ENCODE measurements around the gene LAD1. TPM values are rescaled to one million over a fixed set of nuclear protein-coding genes. Genes with fewer than 3 reads are reported as not detected.

LAD1 gene
- total RNA-seq, 1 experiment from 2014 or later, result 30.1 TPM

DNA sequence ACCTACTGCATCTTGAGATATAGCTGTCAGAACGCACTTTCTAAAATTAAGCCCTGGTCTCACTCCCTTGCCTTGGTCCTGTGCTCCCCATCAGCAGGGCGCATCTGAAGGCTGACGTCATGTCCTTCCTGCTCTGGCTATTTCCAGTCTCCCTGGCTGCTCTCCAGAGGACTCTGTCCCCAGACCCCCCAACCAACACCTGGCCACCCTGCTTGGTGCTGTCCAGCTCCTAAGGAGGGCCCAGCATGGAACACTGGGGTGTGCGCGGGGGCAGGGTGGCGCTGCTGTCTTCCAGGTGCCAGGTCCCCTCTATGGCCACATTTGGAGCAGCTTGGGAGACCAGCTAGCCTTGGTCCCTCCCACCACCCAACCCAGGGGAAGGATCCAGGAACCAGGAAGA is 29.9 kb downstream of the LAD1 start:
- Histone ChIP-seq H2BK20ac (ENCODE audit: low read depth, low read length, poor library complexity, severe bottlenecking) (no peak overlapping the region), H3K23me2 (ENCODE audit: insufficient read length, low read depth, low read length, poor library complexity, severe bottlenecking) (no peaks in the 10 kb centered on the region)
- no peak overlapping the region for H3K4me3 Mint-ChIP-seq

More for the DNA sequence above, 29.9 kb downstream of the LAD1 start:
- H3K27me3 Mint-ChIP-seq (ENCODE audit: low read depth), result peaks cover 19% of the 10 kb centered on the region
- H2AFZ ChIP-seq (ENCODE audit: low read length), result no peak overlapping the region
- H3T11ph ChIP-seq (ENCODE audit: low read length), result no peak overlapping the region
- H3K4ac ChIP-seq (ENCODE audit: low read depth, low read length), result no peak overlapping the region
- no peaks in the 10 kb centered on the region for H3K79me2 ChIP-seq (ENCODE audit: insufficient read depth, low read length)
- DNase-seq, result no peak
- H3K4me1 ChIP-seq (ENCODE audit: insufficient read depth, low read length), result no peaks in the 10 kb centered on the region
- H2BK15ac ChIP-seq (ENCODE audit: low read depth, low read length), result no peak overlapping the region
- H4K91ac ChIP-seq (ENCODE audit: insufficient read length, low read depth, low read length), result no peak overlapping the region
- H3K9me3 ChIP-seq (ENCODE audit: control insufficient read depth, low read depth, low read length), result no peaks in the 10 kb centered on the region
- H3K27me3 ChIP-seq (ENCODE audit: insufficient read depth, low read length), result no peaks in the 10 kb centered on the region; the same call in 1 of the 2 replicates
- no peak overlapping the region for H3K18ac ChIP-seq (ENCODE audit: insufficient read length, low read depth, low read length)
- H3K23ac ChIP-seq (ENCODE audit: insufficient read length, low read depth, low read length), result no peak overlapping the region
- H3K27ac ChIP-seq (ENCODE audit: insufficient read length, low read depth, low read length), result no peak overlapping the region
- peaks cover 28 to 29% of the 10 kb centered on the region in 2 experiments for H3K4me1 Mint-ChIP-seq
- no peak overlapping the region for H3K9ac ChIP-seq (ENCODE audit: extremely low read depth, insufficient read length, low read length)
- no peak overlapping the region for H4K5ac ChIP-seq (ENCODE audit: insufficient read length, low read depth, low read length)
- H2BK5ac ChIP-seq (ENCODE audit: insufficient read length, low read length), result no peak overlapping the region
- no peak overlapping the region for H2BK120ac ChIP-seq (ENCODE audit: low read depth, low read length, poor library complexity, severe bottlenecking)
- no peak overlapping the region for H3K56ac ChIP-seq (ENCODE audit: insufficient read length, low read depth, low read length)
- H4K8ac ChIP-seq (replicated peaks; ENCODE audit: insufficient read length, low read depth, low read length), result no peak overlapping the region
- H4K20me1 ChIP-seq (ENCODE audit: control insufficient read depth, insufficient read depth, insufficient read length), result no peaks in the 10 kb centered on the region
- H3K4me2 ChIP-seq (ENCODE audit: insufficient read depth, insufficient read length, low read length), result no peak overlapping the region
- no peaks in the 10 kb centered on the region for H3K36me3 Mint-ChIP-seq (ENCODE audit: insufficient read depth in 1 of 3, low read depth in 3 of 3)
- H2BK12ac ChIP-seq (ENCODE audit: insufficient read length, low read depth, low read length), result no peak overlapping the region
- H3K9me3 Mint-ChIP-seq, result no peaks in the 10 kb centered on the region
- TF ChIP-seq CTCF (conservative IDR thresholded peaks at IDR 0.05), result no peak
- H3K27ac Mint-ChIP-seq, result no peak overlapping the region
- no peaks in the 10 kb centered on the region for H3K79me1 ChIP-seq (ENCODE audit: insufficient read depth, low read depth, low read length, poor library complexity, severe bottlenecking)
- no peak overlapping the region for H2AK5ac ChIP-seq (ENCODE audit: insufficient read length, low read length)
- no CpG with 5 or more reads among the region's 6 CpGs for WGBS (ENCODE audit: extremely low coverage, insufficient read length, low lambda C conversion rate)
- H3K14ac ChIP-seq (ENCODE audit: insufficient read depth, low read length), result peak overlapping the region; percentile 41; the same call in 1 of the 2 replicates
